Kidney epithelial cell (primary cell): ENCODE data around the gene SPATA13. TPM values are rescaled to one million over a fixed set of nuclear protein-coding genes. Genes with fewer than 3 reads are reported as not detected.

ENCODE experiments used
- DNase-seq: peaks from one replicate; pipeline ENCODE4 v3.0.0-alpha.2; 2010; ENCODE audit warnings: low read depth
- H3K27me3 ChIP-seq: 2 replicates; pipeline ENCODE4 v1.6.0; 2011; ENCODE audit warnings: low read length; ENCODE audit not compliant: control insufficient read depth, insufficient read depth
- H3K36me3 ChIP-seq: 2 replicates; pipeline ENCODE4 v1.5.1; 2011; ENCODE audit warnings: low read length; ENCODE audit not compliant: control insufficient read depth, insufficient read depth
- H3K4me3 ChIP-seq: 2 replicates; pipeline ENCODE4 v1.5.1; 2011; ENCODE audit warnings: low read depth, mild to moderate bottlenecking, control low read depth, low read length
- CTCF ChIP-seq: IDR thresholded peaks from 2 replicates; pipeline ENCODE4 v1.5.1; 2011; ENCODE audit warnings: mild to moderate bottlenecking, moderate library complexity, low read length, control low read depth, inconsistent platforms; ENCODE audit not compliant: insufficient read depth, poor library complexity, severe bottlenecking
- total RNA-seq: library from RNA; depleted of rRNA; stranded (reverse); fragments of >200 nt; gene quantifications from 2 replicates; pipeline ENCODE4 v1.2.3, GENCODE V29; 2015

SPATA13 gene
- total RNA-seq, 1 donor from 2014 or later = 11.3 TPM

GRCh38 chr13:24234200-24234915 is 73.8 kb downstream of the SPATA13 start:
- TF ChIP-seq CTCF = no peak
- Histone ChIP-seq H3K4me3 (no peak overlapping the region), H3K27me3 (no peaks in the 10 kb centered on the region), H3K36me3 (no peaks in the 10 kb centered on the region)
- DNase-seq = no peak

GRCh38 chr13:24237356-24237755 is 76.8 kb downstream of the SPATA13 start:
- no peak for DNase-seq
- Histone ChIP-seq H3K27me3 (no peaks in the 10 kb centered on the region), H3K36me3 (no peaks in the 10 kb centered on the region), H3K4me3 (no peak overlapping the region)
- no peak for TF ChIP-seq CTCF

GRCh38 chr13:24241336-24241735 is 80.8 kb downstream of the SPATA13 start:
- H3K4me3 ChIP-seq = no peak overlapping the region
- H3K27me3 ChIP-seq = no peaks in the 10 kb centered on the region
- no peaks in the 10 kb centered on the region for H3K36me3 ChIP-seq
- TF ChIP-seq CTCF = no peak
- DNase-seq = no peak

GRCh38 chr13:24242100-24242499 is 81.6 kb downstream of the SPATA13 start:
- H3K4me3 ChIP-seq = no peak overlapping the region
- DNase-seq = no peak
- H3K36me3 ChIP-seq = no peaks in the 10 kb centered on the region
- H3K27me3 ChIP-seq = no peaks in the 10 kb centered on the region
- TF ChIP-seq CTCF = no peak

GRCh38 chr13:24243302-24243701 is 82.8 kb downstream of the SPATA13 start:
- Histone ChIP-seq H3K27me3 (no peaks in the 10 kb centered on the region), H3K36me3 (no peaks in the 10 kb centered on the region), H3K4me3 (no peak overlapping the region)
- TF ChIP-seq CTCF = no peak
- no peak for DNase-seq

- Histone ChIP-seq H3K27me3 (no peaks in the 10 kb centered on the region), H3K36me3 (no peaks in the 10 kb centered on the region), H3K4me3 (no peak overlapping the region)
- DNase-seq = no peak
- no peak for TF ChIP-seq CTCF
These were observed 84.3 kb downstream of the SPATA13 start for GRCh38 chr13:24244802-24245201.
